Spinal cord (tissue), 10 donors: Measurements from ENCODE around the gene SRXN1. TPM values are rescaled to one million over a fixed set of nuclear protein-coding genes. Genes with fewer than 3 reads are reported as not detected.
A peak's percentile ranks its signal among the peaks of the same experiment; 100 is the strongest.
"Not testable (repeated sequence)": the region's sequence is repeated elsewhere in the genome, so short reads cannot be mapped to it uniquely, and the experiment has no call there.

Experiments
- DNase-seq, 6 donors: peaks; one replicate each; pipeline versions ENCODE4 v3.0.0 to v3.0.0-alpha.2; 2013 to 2015; ENCODE audit warnings: low spot score in 6 of 6, low read depth in 4 of 6
- H3K27ac ChIP-seq: one replicate; pipeline ENCODE4 v1.5.1; 2013; ENCODE audit warnings: low read depth, low read length, control low read depth
- H3K27me3 ChIP-seq: one replicate; pipeline ENCODE4 v1.6.1; 2013; ENCODE audit warnings: low read length; ENCODE audit not compliant: control insufficient read depth, insufficient read depth
- H3K36me3 ChIP-seq: one replicate; pipeline ENCODE4 v1.6.1; 2013; ENCODE audit warnings: low read length; ENCODE audit not compliant: control insufficient read depth, insufficient read depth
- H3K4me1 ChIP-seq: one replicate; pipeline ENCODE4 v1.6.1; 2013; ENCODE audit warnings: low read length; ENCODE audit not compliant: control insufficient read depth, insufficient read depth
- H3K4me3 ChIP-seq: one replicate; pipeline ENCODE4 v1.5.1; 2013; ENCODE audit warnings: low read depth, low read length, control low read depth
- H3K9me3 ChIP-seq: one replicate; pipeline ENCODE4 v1.6.1; 2013; ENCODE audit warnings: low read length; ENCODE audit not compliant: control insufficient read depth, insufficient read depth
- WGBS: methylation state at CpG from one replicate; pipeline ENCODE4 v1.1.5; 2013; ENCODE audit warnings: missing lambda C conversion rate; ENCODE audit not compliant: insufficient coverage; 5-methylcytosine and 5-hydroxymethylcytosine counted together
- polyA plus RNA-seq, 2 donors: library from polyadenylated mRNA; unstranded; fragments of 120-200 nt; gene quantifications; one replicate each; pipeline ENCODE4 v1.2.1, GENCODE V29; 2013; ENCODE audit not compliant: insufficient read length in 2 of 2
- total RNA-seq, 2 donors: library from RNA; depleted of rRNA in 1 of 2; stranded (reverse); fragments of 120-200 nt in 1 of 2; fragments of >200 nt in 1 of 2; gene quantifications; one replicate each; pipeline versions ENCODE4 v1.2.3 to v1.2.4, GENCODE V29; 2013 to 2014
- donor health status: healthy.

The SRXN1 gene
- total and polyA plus RNA-seq, 4 donors: 20.3 to 23.8 (median 21.5) TPM

DNA sequence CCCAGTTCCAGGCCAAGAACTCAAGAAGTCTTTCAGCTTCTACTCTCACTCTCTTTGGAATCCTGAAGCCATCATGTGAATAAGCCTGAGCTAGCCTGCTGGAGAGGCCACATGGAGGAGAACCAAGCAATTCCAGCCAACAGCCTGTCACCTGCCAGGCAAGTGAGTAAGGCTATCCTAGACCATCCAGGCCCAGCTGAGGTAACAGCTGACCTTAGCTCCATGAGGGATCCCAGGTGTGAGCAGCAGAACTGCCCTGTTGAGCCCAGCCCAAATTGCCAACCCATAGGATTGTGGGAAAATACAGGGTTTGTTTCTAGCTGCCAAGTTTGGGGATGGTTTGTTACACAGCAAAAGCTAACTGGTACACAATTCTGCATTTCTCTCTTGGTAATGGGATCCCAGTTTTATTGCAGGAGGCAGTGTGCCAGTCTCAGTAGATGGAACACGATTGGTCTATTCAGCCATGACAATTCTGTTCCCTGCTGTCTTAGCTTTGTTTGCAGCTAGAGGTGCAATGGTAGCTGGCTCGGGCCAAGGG lies 5.5 kb downstream of the SRXN1 start:
- no peaks in the 10 kb centered on the region for H3K27me3 ChIP-seq
- H3K4me3 ChIP-seq: no peak overlapping the region
- no peaks in the 10 kb centered on the region for H3K9me3 ChIP-seq
- 89% methylated on average over 2 of the region's 2 CpGs for WGBS
- H3K27ac ChIP-seq: no peak overlapping the region
- peaks cover 33% of the 10 kb centered on the region for H3K36me3 ChIP-seq
- DNase-seq: no peak
- peaks cover 24% of the 10 kb centered on the region for H3K4me1 ChIP-seq

- H3K9me3 ChIP-seq: no peaks in the 10 kb centered on the region
- H3K27ac ChIP-seq: no peak overlapping the region
- peaks cover 17% of the 10 kb centered on the region for H3K4me1 ChIP-seq
- no peak overlapping the region for H3K4me3 ChIP-seq
- no peaks in the 10 kb centered on the region for H3K27me3 ChIP-seq
- no peak for DNase-seq
- 100% methylated on average over 1 of the region's 2 CpGs for WGBS
- H3K36me3 ChIP-seq: peaks cover 33% of the 10 kb centered on the region
Observed at GRCh38 chr20:646868-647233, 6.1 kb downstream of the SRXN1 start.

DNA sequence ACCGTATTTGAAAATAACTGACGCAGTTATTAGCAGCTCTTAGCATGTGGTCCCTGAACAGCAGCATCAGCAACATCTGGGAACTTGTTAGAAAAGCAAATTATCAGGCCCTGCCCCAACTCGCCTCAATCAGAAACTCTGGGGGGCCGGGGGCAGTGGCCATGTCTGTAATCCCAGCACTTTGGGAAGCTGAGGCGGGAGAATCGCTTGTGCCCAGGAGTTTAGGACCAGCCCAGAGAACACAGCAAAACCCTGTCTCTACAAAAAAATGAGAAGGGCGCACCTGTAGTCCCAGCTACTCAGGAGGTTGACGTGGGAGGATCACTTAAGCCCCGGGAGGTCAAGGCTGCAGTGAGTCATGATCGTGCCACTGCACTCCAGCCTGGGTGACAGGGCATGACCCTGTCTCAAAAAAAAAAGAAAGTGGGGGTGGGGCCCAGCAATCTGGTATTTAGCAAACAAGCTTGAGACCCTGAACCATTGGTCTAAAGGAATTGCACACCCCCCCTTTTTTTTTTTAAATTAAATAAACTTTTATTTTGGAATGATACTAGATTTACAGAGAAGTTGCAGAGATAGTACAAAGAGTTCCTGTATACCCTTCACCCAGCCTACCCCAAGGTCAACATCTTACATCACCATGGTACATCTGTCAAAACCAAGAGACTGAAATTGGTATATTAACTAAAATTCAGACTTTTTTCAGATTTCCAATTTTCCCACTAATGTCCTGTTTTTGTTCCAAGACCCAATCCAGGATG lies 6.7 kb downstream of the SRXN1 start:
- 83% methylated on average over 8 of the region's 10 CpGs for WGBS
- no peaks in the 10 kb centered on the region for H3K27me3 ChIP-seq
- H3K4me3 ChIP-seq: no peak overlapping the region
- H3K36me3 ChIP-seq: peaks cover 33% of the 10 kb centered on the region
- H3K27ac ChIP-seq: no peak overlapping the region
- H3K4me1 ChIP-seq: peaks cover 14% of the 10 kb centered on the region
- DNase-seq: no peak
- no peaks in the 10 kb centered on the region for H3K9me3 ChIP-seq

GRCh38 chr20:645318-646106 lies 7.5 kb downstream of the SRXN1 start:
- no peaks in the 10 kb centered on the region for H3K9me3 ChIP-seq
- no peak overlapping the region for H3K4me3 ChIP-seq
- 4% methylated on average over 16 of the region's 20 CpGs for WGBS
- no peaks in the 10 kb centered on the region for H3K27me3 ChIP-seq
- DNase-seq: peak in 2 of 6 donors; percentile 86 to 89
- peaks cover 29% of the 10 kb centered on the region for H3K36me3 ChIP-seq
- no peak overlapping the region for H3K27ac ChIP-seq
- peaks cover 14% of the 10 kb centered on the region for H3K4me1 ChIP-seq

DNA sequence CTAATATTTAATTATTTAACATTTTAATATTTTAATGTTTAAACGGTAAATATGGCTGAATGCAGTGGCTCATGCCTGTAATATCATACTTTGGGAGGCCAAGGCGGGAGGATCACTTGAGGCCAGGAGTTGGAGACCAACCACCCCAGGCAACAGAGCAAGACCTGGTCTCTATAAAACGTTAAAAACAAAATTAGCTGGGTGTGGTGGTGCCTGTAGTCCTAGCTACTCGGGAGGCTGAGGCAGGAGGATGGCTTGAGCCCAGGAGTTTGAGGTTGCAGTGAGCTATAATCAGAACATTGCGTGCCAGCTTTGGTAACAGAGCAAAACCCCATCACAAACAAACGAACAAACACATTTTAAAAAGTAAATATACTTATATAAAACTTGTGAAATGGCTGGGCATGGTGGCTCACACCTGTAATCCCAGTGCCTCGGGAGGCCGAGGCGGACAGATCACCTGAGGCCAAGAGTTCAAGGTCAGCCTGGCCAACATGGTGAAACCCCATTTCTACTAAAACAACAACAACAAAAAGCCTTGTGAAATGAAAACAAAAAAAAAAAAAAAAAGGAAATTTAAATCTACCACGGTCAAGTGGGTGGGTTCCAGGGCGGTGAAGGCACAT lies 8.2 kb downstream of the SRXN1 start:
- no peak for DNase-seq
- Histone ChIP-seq H3K27ac (no peak overlapping the region), H3K9me3 (no peaks in the 10 kb centered on the region), H3K36me3 (peaks cover 22% of the 10 kb centered on the region), H3K4me3 (no peak overlapping the region), H3K27me3 (no peaks in the 10 kb centered on the region), H3K4me1 (peaks cover 14% of the 10 kb centered on the region)
- WGBS: 73% methylated on average over 2 of the region's 11 CpGs

GRCh38 chr20:642398-643174 lies 10.4 kb downstream of the SRXN1 start:
- 3% methylated on average over 56 of the region's 57 CpGs for WGBS
- Histone ChIP-seq H3K4me3 (no peak overlapping the region), H3K27ac (peak overlapping the region; percentile 63), H3K36me3 (peaks cover 7% of the 10 kb centered on the region), H3K27me3 (no peaks in the 10 kb centered on the region), H3K9me3 (no peaks in the 10 kb centered on the region), H3K4me1 (peaks cover 14% of the 10 kb centered on the region)
- peak in 2 of 6 donors; percentile 76 to 77 for DNase-seq

DNA sequence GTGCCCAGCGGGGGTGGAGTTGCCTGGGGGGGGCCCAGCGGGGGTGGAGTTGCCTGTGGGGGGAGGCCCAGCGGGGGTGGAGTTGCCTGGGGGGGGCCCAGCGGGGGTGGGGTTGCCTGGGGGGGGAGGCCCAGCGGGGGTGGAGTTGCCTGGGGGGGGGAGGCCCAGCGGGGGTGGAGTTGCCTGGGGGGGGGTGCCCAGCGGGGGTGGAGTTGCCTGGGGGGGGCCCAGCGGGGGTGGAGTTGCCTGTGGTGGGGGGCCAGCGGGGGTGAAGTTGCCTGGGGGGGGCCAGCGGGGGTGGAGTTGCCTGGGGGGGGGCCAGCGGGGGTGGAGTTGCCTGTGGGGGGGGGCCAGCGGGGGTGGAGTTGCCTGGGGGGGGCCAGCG lies 11.0 kb downstream of the SRXN1 start:
- WGBS: no CpG with 5 or more reads among the region's 13 CpGs
- H3K4me1 ChIP-seq: peaks cover 14% of the 10 kb centered on the region
- H3K36me3 ChIP-seq, H3K4me3 ChIP-seq, H3K27me3 ChIP-seq, DNase-seq, H3K27ac ChIP-seq, H3K9me3 ChIP-seq: not testable (repeated sequence)

DNA sequence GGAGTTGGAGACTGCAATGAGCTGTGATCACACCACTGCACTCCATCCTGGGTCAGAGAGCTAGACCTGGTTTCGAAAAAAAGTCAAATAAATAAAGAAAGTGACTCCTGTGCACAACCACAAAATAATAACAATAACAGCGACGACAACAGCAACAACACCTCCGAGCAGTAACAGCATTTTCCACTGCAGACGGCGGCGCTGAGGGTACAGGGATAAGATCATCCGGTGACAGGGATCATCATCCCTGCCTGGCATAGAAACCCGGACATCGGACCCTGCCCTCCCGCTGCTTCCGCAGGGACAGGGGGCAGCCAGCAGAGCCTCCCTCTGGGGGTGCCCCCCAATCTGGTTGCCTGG lies 11.5 kb downstream of the SRXN1 start:
- 41% methylated on average over 10 of the region's 12 CpGs for WGBS

More for the DNA sequence above, 11.5 kb downstream of the SRXN1 start:
- Histone ChIP-seq H3K9me3 (no peaks in the 10 kb centered on the region), H3K4me3 (no peak overlapping the region), H3K27me3 (no peaks in the 10 kb centered on the region), H3K4me1 (peaks cover 14% of the 10 kb centered on the region), H3K36me3 (no peaks in the 10 kb centered on the region), H3K27ac (no peak overlapping the region)
- no peak for DNase-seq
